Endothelial cell (in vitro differentiated cells): ENCODE data around the gene RBM19. TPM values are rescaled to one million over a fixed set of nuclear protein-coding genes. Genes with fewer than 3 reads are reported as not detected.

Experiments
- DNase-seq: peaks from one replicate; pipeline ENCODE4 v3.0.0; 2021; ENCODE audit warnings: low spot score
- H3K27ac Mint-ChIP-seq: one replicate; pipeline ENCODE4 v1.8.0; 2021; ENCODE audit warnings: mixed read lengths, inconsistent platforms; ENCODE audit not compliant: unreplicated experiment
- H3K27me3 Mint-ChIP-seq: one replicate; pipeline ENCODE4 v1.8.0; 2021; ENCODE audit warnings: mild to moderate bottlenecking, moderate library complexity, mixed read lengths, inconsistent platforms; ENCODE audit not compliant: unreplicated experiment
- H3K36me3 Mint-ChIP-seq: one replicate; pipeline ENCODE4 v1.8.0; 2021; ENCODE audit warnings: mild to moderate bottlenecking, low read depth, mixed read lengths, inconsistent platforms; ENCODE audit not compliant: unreplicated experiment
- H3K4me1 Mint-ChIP-seq: one replicate; pipeline ENCODE4 v1.8.0; 2021; ENCODE audit warnings: mild to moderate bottlenecking, mixed read lengths, inconsistent platforms; ENCODE audit not compliant: unreplicated experiment
- H3K4me3 Mint-ChIP-seq: one replicate; pipeline ENCODE4 v1.8.0; 2021; ENCODE audit warnings: mild to moderate bottlenecking, mixed read lengths, inconsistent platforms; ENCODE audit not compliant: unreplicated experiment
- H3K9me3 Mint-ChIP-seq: one replicate; pipeline ENCODE4 v1.8.0; 2021; ENCODE audit warnings: mixed read lengths, inconsistent platforms; ENCODE audit not compliant: unreplicated experiment
- total RNA-seq: library from RNA; stranded (reverse); fragmentation: NEBNext Ultra II Directional; extraction: Animal tissue kit (Norgen Biotek cat#: 25700); gene quantifications from one replicate; pipeline ENCODE4 v1.2.1, GENCODE V29; 2021; ENCODE audit not compliant: unreplicated experiment
- TF ChIP-seq, protein P1 (sequence below): fragments of 200-600 bp; sonication (generic); IDR thresholded peaks from one replicate; pipeline ENCODE4 v1.5.0; 2021; ENCODE audit warnings: antibody characterized with exemption; ENCODE audit not compliant: unreplicated experiment

Gene RBM19
- total RNA-seq, 1 donor from 2014 or later, result 27.4 TPM

DNA sequence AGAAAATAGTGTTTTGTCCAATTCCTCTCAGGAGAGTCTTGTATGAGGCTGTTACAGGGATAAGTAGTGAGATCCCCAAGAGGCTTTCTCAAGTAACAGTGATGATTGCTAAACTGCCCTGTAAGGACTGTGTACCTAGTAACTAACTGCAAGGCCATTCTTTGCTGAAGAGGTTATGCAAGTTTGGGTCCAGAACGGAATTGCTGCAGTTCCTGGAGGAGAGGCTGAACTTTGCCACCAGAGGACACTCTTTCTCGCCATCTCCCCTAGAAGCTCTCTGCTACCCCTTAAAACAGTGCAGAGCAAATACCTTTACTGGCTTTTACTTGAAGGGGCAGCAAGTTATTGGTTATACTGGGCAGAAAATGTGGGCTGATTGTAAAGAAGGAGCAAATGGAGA lies 180.0 kb downstream of the RBM19 start:
- TF ChIP-seq, protein P1, sequence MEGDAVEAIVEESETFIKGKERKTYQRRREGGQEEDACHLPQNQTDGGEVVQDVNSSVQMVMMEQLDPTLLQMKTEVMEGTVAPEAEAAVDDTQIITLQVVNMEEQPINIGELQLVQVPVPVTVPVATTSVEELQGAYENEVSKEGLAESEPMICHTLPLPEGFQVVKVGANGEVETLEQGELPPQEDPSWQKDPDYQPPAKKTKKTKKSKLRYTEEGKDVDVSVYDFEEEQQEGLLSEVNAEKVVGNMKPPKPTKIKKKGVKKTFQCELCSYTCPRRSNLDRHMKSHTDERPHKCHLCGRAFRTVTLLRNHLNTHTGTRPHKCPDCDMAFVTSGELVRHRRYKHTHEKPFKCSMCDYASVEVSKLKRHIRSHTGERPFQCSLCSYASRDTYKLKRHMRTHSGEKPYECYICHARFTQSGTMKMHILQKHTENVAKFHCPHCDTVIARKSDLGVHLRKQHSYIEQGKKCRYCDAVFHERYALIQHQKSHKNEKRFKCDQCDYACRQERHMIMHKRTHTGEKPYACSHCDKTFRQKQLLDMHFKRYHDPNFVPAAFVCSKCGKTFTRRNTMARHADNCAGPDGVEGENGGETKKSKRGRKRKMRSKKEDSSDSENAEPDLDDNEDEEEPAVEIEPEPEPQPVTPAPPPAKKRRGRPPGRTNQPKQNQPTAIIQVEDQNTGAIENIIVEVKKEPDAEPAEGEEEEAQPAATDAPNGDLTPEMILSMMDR, result no peak
- peaks cover 3% of the 10 kb centered on the region for H3K9me3 Mint-ChIP-seq
- no peaks in the 10 kb centered on the region for H3K36me3 Mint-ChIP-seq
- H3K4me3 Mint-ChIP-seq, result no peak overlapping the region
- no peak for DNase-seq
- no peak overlapping the region for H3K27ac Mint-ChIP-seq
- H3K27me3 Mint-ChIP-seq, result no peaks in the 10 kb centered on the region
- no peaks in the 10 kb centered on the region for H3K4me1 Mint-ChIP-seq

DNA sequence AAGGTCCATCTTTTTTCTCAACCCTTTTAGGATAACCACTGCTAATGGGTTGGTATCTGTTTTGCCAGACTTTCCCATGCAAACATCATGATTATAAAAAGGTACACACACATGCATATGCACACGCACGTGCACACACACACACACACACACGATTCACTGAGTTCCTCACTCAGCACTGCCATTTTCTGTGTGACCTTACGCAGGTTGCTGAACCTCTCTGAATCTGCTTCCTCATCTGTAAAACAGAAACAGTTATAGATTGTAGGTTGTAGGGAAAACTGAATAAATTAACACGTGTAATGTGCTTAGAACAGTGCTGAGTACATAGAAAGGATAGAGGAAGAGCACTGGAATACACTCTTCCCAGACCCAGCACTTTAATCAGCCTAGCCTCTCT lies 182.3 kb downstream of the RBM19 start:
- TF ChIP-seq, protein P1, result no peak
- H3K4me3 Mint-ChIP-seq, result no peak overlapping the region
- peaks cover 3% of the 10 kb centered on the region for H3K9me3 Mint-ChIP-seq
- no peak for DNase-seq
- H3K27ac Mint-ChIP-seq, result no peak overlapping the region
- H3K36me3 Mint-ChIP-seq, result no peaks in the 10 kb centered on the region
- no peaks in the 10 kb centered on the region for H3K4me1 Mint-ChIP-seq
- H3K27me3 Mint-ChIP-seq, result peaks cover 2% of the 10 kb centered on the region

DNA sequence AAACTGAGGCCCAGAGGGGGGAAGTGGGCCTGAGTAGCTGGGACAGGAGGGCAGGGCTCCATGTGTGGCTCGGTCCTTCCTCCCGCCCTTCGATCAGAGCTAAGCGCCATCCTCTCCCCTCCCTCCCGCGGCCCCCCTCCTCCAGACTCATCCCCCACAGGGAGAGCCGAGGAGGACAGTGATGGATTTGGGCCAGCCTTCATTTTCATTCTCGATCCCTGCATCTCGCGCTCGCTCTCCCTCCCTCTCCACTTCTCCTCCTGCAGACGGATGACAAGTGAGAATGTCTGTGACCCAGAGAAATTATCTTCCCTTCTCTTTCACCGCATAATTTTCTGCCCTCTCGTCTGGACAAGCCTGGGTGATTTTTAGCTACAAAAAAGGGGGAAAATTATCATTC lies 183.3 kb downstream of the RBM19 start:
- H3K4me1 Mint-ChIP-seq, result no peaks in the 10 kb centered on the region
- peaks cover 2% of the 10 kb centered on the region for H3K27me3 Mint-ChIP-seq
- TF ChIP-seq, protein P1, result no peak
- no peak overlapping the region for H3K27ac Mint-ChIP-seq
- H3K9me3 Mint-ChIP-seq, result peaks cover 3% of the 10 kb centered on the region
- no peak for DNase-seq
- H3K36me3 Mint-ChIP-seq, result no peaks in the 10 kb centered on the region
- no peak overlapping the region for H3K4me3 Mint-ChIP-seq

DNA sequence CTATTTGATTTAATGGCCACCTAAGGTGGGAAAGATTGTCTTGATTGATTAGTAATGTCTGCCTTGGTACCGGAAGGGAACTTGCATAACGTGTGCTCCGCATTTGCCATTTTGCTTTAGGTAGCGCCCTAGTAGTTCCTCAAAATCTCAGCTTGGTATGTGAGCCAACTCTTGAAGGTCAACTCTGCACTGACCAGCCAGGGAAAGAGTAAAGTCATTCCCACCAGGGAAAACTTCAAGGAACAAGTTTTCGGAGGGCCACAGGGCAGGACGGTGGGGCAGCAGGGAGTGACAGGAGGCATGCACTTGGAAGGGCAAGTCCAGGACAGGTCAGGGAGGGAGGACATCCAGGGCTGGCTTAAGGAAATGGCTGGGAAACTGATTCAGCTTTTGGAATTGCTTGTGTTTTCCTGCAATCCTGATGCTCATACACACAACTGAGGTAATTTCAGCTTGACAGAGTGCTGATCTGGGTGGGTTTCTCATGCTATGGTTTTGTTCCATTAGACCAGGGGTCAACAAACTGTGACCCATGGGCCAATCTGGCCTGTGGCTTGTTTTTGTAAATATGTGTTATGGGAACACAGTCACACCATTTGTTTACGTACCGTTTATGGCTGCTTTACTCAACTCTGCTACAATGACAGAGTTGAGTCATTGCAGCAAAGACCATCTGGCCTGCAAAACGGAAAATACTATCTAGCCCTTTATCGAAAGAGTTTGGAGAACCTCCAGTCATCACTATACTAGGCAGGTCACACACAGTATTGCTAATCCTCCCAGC lies 184.5 kb downstream of the RBM19 start:
- Mint-ChIP-seq H3K9me3 (peaks cover 3% of the 10 kb centered on the region), H3K4me3 (no peak overlapping the region), H3K4me1 (no peaks in the 10 kb centered on the region), H3K27me3 (peaks cover 2% of the 10 kb centered on the region), H3K27ac (no peak overlapping the region), H3K36me3 (no peaks in the 10 kb centered on the region)
- no peak for DNase-seq
- TF ChIP-seq, protein P1, result no peak

DNA sequence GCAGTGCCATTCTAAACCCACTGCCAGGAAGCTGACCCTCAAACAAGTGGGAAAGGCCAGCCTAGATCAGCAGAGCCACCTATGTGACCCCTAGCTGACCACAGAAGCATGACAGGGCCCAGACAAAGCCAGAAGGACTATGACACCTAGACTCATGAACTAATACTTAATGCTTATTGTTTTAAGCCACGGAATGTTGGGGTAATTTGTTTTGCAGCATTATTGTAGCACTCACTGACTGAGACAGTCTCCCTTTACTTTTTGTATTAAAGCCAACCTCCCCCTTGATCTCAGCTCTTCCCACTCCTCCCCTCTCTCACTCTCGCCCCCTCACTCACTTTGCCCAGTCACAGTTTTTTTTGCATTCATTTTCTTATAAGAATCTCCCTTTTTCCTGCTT lies 186.4 kb downstream of the RBM19 start:
- H3K36me3 Mint-ChIP-seq, result no peaks in the 10 kb centered on the region
- H3K4me1 Mint-ChIP-seq, result no peaks in the 10 kb centered on the region
- TF ChIP-seq, protein P1, result no peak
- no peak for DNase-seq
- H3K27ac Mint-ChIP-seq, result no peak overlapping the region
- H3K9me3 Mint-ChIP-seq, result no peaks in the 10 kb centered on the region
- peaks cover 2% of the 10 kb centered on the region for H3K27me3 Mint-ChIP-seq
- H3K4me3 Mint-ChIP-seq, result no peak overlapping the region
